NCI-H69 (cell line): ENCODE data around the gene TNC.
"Not testable (repeated sequence)": the region's sequence is repeated elsewhere in the genome, so short reads cannot be mapped to it uniquely, and the experiment has no call there.

ENCODE experiments used
- DNase-seq: peaks from one replicate; lab custom pipeline; 2025; lab: John Stamatoyannopoulos, UW

Gene TNC

GRCh38 chr9:115134941-115135340 is 17.0 kb upstream of the TNC start:
- DNase-seq, result no peak

DNA sequence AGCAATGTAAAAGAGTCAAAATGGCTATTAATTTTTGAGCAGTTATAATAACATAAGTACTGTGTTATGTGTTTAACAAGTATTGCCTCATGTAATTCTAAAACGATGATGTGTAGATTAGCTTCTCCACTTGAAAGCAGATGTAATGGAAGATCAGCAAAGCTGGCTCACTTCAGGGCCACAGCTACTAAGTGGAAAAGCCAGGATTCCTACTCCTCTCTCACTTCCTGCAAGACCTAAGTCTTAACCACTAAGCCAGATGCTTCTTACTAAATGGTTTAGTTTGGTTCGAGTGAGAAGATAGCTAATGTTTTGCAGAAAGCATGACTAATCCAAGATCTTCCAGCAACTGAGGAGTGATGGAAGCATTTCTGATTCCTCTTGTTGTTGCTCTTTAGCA is 15.7 kb upstream of the TNC start:
- DNase-seq, result no peak

GRCh38 chr9:115132648-115133047 is 14.7 kb upstream of the TNC start:
- peak; percentile 73 for DNase-seq

DNA sequence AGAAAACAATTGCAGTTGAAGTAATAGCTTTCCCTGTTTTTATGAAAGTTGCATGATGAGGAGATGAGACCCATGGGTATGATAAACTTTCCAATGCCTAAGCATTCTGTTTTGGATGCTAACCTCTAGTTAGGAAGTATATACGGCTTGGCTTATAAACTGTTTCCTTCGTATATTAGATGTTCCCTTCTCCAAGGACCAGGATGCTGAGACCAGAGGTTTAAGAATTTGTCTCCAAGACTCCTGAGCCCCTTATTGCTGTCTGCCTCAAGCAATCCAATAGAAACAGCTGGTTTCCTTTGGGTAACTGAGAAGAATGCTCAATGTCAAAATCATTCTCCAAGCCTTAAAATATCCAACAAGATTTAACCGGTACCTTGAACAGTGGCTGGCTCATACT is 12.2 kb upstream of the TNC start:
- no peak for DNase-seq

- DNase-seq, result not testable (repeated sequence)
Observed at GRCh38 chr9:115128726-115129125, 10.8 kb upstream of the TNC start.

DNA sequence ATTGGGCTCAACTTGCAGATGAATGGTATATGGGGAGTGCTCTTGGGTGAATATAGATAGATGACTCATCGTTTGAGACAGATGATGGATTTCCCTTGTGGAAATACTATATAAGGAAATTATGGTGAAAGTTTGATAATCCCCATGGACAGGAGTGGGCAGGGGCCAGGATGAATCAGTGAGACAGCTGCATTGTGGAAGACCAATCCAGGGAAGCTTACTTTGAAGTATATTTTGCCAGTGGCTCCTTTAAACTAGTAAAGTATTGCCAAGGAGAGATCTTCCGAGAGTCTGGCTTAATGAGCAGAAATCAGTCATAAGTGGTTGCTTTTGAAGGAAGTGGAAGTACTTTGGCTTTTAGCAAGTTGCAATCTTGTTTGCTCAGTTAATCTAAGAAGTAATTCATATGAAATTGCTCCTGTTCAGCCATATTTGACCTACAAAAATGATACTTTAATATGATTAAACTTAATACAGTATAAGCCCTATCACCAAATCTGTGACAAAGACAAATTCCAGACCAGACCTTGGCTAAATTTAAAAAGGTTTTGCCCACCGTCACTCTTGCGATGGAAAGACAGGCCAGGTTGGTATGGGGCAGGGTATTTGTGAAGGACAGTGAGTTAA is 9.3 kb upstream of the TNC start:
- peak; percentile 49 for DNase-seq

DNA sequence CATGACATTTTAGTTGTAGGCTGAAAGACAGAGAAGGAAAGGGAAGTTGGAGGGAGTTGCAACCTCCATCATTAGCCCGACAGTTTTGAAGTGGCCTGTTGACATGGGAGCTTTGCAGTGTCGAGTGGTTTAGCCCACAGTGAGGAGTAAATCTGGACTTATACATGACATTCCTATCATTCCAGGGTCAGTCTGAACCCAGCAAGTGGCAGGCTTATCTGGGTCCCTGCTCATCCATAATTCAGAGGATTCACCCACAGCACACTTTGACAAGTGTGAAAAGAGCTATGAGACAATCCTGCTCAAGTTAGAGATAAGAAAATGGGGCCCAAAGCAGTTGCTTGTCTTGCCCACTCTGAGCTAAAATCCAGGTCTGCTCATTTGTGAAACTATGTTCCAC is 8.4 kb upstream of the TNC start:
- DNase-seq, result no peak

- DNase-seq, result no peak
Observed at GRCh38 chr9:115122937-115123336, 5.0 kb upstream of the TNC start.

DNA sequence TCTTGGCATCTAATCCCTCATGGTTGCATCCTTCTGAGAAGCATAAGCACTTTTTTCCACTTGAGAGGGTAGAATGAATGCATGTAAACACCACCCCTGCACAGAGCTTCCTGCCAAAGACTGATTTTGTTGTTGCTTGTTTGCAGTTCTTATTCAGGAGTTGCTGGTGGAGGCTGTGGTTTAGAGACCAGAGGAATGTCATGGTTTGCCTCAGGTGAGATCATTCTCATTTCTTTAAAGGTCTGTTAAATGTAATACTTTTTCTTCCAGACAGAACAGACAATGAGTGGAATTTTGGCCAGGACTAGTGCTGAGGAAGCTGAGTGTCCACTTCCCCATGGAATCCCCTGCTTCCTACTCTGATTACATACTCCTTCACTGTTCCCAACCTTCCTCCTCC is 3.2 kb upstream of the TNC start:
- DNase-seq, result no peak

DNA sequence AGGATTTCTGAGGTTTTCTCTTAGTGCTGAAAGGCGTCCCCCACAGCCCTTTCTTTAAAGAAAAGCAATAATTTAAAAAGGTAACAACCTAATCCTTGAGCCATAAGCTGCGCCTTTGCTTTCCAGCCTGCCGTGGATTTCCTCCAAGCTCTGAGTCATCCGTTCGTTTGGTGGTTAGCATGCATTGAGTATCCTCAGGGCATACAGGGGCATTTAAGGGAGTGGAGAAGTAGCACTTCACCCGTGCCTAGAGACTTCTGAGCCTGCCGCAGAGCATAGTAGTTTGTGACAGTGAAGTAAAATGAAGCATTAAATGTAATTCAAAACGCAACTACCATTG is 892 bp upstream of the TNC start:
- peak; percentile 94 for DNase-seq

DNA sequence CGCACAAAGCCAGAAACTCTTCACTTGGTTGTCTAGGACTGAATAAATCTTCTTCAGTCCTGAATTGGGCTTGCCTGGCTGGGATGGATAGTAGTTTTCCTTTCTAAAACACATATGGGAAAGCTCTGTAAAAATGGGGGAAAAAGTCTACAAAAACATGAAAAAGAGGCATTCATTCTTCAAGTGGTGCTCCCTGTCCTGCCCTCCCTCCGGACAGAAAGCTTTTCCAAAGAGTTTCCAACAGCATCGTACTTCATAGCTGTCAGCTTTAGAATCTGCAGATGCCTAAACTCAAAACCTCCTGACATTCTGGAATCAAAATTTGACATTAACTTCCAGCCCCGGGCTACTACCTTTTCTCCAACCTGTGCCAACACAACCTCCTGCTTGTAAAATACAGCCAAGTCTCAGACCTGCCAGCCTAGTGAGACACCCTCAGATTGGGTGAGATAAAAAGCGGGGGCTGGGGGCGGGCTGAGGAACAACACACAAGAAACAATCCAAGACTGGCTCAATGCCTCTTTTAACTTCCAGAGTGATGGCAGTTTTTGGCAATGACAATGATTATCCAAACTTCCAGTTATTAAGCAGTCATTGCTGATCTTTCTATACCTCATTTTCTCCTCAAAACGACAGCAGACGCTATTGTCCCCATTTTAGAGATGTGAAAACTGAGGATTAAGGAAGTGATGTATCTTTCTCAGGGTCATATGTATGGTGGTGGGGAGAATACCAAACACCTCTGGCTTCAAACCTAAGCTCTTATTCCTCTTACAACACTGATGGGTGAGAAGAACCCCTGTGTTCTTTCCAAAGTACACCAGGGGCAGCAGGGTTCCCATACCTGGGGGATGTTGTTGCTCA is 1.3 kb downstream of the TNC start:
- peak; percentile 38 for DNase-seq

- no peak for DNase-seq
Observed at GRCh38 chr9:115115924-115116323, 2.0 kb downstream of the TNC start.

DNA sequence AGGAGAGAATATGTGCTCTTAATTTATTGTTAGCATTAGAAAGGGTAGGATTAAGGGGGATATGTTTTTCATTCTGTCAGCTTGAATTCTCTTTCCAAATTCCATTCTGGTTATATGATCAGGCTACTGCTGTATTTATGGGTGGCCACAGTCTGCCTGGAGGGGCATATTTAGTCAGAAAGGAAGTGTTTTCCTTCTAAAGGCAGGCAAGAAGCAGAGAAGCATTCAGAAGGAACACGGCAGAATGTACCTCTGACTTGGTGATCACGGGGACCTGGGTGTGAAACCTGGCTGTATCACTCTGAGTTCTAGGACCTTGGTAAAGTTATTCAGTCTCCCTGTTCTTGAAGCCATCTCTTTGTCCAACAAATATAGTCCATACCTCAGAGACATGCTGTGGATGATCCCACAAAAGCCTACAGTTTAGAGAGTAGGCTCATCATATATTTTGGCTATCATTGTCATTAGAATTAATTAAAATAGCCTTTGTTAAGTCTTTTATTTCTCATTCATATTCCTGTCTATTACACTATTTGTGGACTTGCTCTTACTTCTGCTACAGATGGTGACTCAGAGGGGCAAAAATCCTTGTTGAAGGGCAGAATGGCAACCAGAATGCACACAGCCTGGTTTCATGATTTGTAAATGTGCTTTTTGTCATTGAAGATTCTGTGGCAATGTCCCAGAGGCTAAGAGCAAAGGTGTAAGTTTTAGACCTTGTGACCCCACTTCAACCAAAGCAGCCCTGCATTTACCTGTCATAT is 2.7 kb downstream of the TNC start:
- DNase-seq, result peak; percentile 51

DNA sequence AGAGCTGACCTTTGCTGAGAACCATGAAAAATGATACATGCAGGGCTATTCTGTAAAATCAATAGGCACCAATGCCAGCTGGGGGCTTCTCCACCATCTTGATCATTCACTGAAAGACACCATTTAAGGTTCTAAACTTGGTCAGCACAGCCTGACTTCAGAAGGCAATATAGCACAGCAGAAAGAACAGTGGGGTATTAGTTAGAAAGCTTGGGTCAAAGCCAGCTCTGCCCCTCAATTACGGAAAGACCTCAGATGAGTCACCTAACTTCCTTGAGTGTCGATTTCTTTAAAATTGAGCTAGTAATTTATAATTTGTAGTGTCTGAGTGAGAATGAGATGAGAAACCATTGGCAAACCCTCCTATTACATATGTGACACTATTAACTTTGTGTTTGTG is 3.4 kb downstream of the TNC start:
- DNase-seq, result peak; percentile 93

DNA sequence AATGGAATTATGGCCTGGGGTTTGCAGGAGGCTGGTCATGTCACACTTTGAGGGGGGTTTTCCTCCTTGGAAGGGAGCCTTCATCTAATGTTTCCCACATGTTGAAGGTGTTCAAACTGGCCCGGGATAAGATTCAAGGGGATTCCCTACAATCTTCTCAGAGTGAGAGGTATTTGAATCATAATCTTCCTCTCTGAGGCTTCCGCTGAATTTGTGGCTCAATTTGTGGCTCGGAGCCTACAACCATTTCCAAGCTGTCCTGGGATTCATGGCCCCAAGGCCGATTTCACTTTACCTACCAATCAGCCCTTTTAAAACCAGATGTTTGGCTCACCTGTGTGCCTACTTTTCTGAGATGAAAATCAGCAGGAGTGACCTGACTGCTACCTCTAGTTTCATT is 3.9 kb downstream of the TNC start:
- DNase-seq, result no peak

DNA sequence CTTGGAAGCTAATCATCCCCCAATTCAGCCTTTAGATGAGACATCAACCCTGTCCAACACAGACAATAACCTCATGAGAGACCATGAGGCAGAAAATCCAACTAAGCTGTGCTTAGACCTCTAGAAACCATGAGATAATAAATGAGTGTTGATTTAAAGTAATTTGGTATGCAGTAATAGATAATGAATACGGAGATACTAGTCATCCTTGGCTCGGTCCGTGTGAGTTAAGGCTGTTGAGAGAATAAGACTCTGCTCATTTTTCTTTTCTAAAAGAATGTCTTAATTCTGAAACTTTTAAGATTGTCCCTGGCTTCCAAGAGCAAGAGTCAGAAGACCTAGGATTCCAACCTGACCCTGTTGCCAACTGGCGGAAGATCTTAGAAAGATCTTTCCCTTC is 6.1 kb downstream of the TNC start:
- no peak for DNase-seq

DNA sequence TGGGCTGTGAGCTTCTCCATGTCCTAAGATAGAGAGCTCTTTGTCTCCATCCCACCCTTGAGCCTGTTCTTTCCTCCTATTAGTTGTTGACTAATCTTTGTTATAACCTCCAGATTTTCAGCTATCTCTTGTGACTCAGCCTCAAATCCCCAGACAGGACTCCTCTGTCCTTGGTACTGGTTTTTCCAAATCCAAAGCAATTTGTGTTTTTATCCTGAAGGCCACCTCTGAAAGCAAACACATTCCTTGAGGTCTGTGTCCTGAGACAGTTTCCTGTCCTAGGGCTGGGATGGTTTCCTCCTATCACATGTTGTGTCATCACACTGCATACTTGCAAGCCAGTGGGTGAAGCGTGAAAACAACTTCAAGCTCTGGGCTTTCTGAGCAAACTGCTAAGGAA is 8.5 kb downstream of the TNC start:
- DNase-seq, result no peak

DNA sequence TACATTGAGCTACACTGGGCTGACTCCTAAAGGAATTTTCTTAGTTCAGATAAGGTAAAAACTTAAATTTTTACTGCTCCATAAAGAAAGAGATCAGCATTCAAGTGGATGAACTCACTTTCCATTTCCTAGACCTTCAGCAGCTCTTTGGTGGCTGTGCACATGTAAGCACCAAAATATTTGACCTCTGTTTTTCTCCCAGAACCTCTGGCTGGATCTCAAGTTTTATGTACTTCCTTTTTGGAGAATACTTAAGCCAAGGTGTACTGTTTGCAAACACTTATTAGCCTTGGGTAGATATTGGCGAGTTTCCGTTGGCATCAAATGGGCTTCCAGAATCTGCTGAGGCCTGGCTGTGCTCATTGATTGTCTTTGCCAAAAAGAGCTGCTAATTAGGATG is 10.3 kb downstream of the TNC start:
- DNase-seq, result no peak

- DNase-seq, result peak; percentile 35
Observed at GRCh38 chr9:115106642-115107041, 11.3 kb downstream of the TNC start.

GRCh38 chr9:115106001-115106400 is 12.0 kb downstream of the TNC start:
- DNase-seq, result peak; percentile 33

- peak; percentile 78 for DNase-seq
Observed at GRCh38 chr9:115104908-115105307, 13.0 kb downstream of the TNC start.

DNA sequence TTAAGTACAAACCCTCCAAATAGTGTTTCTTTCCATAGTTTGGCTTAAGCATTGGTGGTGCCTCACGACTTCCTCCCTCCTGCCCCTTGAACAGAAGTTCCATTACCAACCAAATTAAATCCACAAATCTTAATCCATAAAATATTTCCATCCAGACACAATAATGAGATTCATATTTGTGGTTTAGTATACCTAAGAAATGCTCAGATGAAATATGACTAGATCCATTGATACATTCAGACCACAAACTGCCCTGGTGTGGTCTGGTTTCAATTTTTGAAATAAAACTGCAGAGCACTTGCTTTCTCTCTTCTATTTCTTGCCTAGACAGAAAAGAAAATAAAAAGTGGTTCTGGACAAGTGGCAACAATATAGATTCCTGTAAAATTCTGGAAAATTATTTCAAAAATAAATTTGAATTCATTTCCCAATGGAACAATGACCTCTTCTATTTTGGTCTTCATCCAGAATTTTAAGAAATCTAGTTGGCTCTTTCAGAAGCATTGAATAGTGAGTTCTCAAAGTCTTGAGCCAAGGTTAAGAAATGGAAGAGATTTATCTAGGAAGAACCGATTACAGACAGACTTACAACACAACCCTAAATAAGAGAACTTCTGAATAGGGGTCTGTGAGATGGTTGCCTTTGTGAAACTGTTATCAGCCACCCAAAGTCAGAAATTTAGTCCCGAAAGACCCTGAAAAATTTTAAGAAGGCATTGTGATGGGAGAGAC is 14.0 kb downstream of the TNC start:
- DNase-seq, result no peak
